Hypothalamus (tissue), 51 donors: Measurements from ENCODE around the gene CST9.
"Not testable (repeated sequence)": the region's sequence is repeated elsewhere in the genome, so short reads cannot be mapped to it uniquely, and the experiment has no call there.

Experiments used
- DNase-seq, 51 donors: peaks; one replicate each; lab custom pipeline; 2025; lab: John Stamatoyannopoulos, UW

CST9 gene

GRCh38 chr20:23596579-23597250 is 9.0 kb downstream of the CST9 start:
- DNase-seq = no peak

GRCh38 chr20:23595941-23596340 is 9.8 kb downstream of the CST9 start:
- DNase-seq = no peak

- no peak for DNase-seq
Measured at GRCh38 chr20:23588434-23589403, 17.0 kb downstream of the CST9 start.

GRCh38 chr20:23587631-23588030 is 18.1 kb downstream of the CST9 start:
- no peak for DNase-seq

GRCh38 chr20:23586735-23587525 is 18.8 kb downstream of the CST9 start:
- DNase-seq = no peak

- DNase-seq = no peak
Measured at GRCh38 chr20:23585808-23586734, 19.6 kb downstream of the CST9 start.

- DNase-seq = no peak
Measured at GRCh38 chr20:23585449-23585807, 20.3 kb downstream of the CST9 start.

GRCh38 chr20:23584434-23585199 is 21.1 kb downstream of the CST9 start:
- no peak for DNase-seq

GRCh38 chr20:23583526-23583925 is 22.2 kb downstream of the CST9 start:
- DNase-seq = no peak

- DNase-seq = no peak
Measured at GRCh38 chr20:23582293-23582692, 23.4 kb downstream of the CST9 start.

GRCh38 chr20:23581833-23582232 is 23.9 kb downstream of the CST9 start:
- DNase-seq = not testable (repeated sequence)

GRCh38 chr20:23574977-23575376 is 30.7 kb downstream of the CST9 start:
- no peak for DNase-seq

GRCh38 chr20:23570178-23570760 is 35.4 kb downstream of the CST9 start:
- no peak for DNase-seq

GRCh38 chr20:23569570-23569969 is 36.1 kb downstream of the CST9 start:
- no peak for DNase-seq

GRCh38 chr20:23568971-23569330 is 36.8 kb downstream of the CST9 start:
- DNase-seq = no peak

GRCh38 chr20:23568320-23568970 is 37.3 kb downstream of the CST9 start, which contains the start of gene CST9L:
Gene CST9L (minus strand): TSS chr20:23568484. CDS start chr20:23568450, 34 bp downstream.
- no peak for DNase-seq

- DNase-seq = no peak
Measured at GRCh38 chr20:23566199-23566932, 39.4 kb downstream of the CST9 start.
